ENCODE results near the gene NCOA3. TPM values are rescaled to one million over a fixed set of nuclear protein-coding genes. Genes with fewer than 3 reads are reported as not detected.
A peak's percentile ranks its signal among the peaks of the same experiment; 100 is the strongest.

Gene NCOA3
- total and polyA plus RNA-seq, 12 donors, result 8.0 to 30.2 (median 21.4) TPM

DNA sequence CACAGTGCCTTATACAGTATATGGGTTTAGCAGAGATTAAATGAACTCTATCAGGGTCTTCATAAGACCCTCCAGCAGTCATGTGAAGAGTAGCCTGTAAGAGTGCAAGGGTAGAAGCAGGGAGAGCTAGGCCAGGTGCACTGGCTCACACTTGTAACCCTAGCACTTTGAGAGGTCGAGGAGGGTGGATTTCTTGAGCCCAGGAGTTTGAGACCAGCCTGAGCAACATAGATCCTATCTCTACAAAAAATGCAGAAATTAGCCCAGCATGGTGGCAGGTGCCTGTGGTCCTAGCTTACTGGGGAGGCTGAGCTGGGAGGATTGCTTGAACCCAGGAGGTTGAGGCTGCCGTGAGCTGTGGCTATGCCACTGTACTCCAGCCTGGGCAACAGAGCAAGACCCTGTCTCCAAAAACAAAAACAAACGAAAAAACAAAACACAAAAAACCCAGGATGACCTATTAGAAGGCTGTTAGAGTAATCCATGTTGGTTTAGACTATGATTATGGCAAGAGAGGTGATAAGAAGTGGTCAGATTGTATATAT is 31.9 kb downstream of the NCOA3 start:
- ATAC-seq (no peak), DNase-seq (no peak)
- Histone ChIP-seq H3K4me3 (no peak overlapping the region), H3K4me1 (peaks cover 0 to 40% (median 17%) of the 10 kb centered on the region in 9 donors), H3K27ac (no peak overlapping the region), H3K9me3 (no peaks in the 10 kb centered on the region), H3K27me3 (no peaks in the 10 kb centered on the region), H3K36me3 (peaks cover 0 to 6% (median 0%) of the 10 kb centered on the region in 9 donors)
- 90 to 91% methylated on average over 3 of the region's 3 CpGs for WGBS, 2 donors
- intact Hi-C loops (cut with DNase I), result no loop called here
- TF ChIP-seq, protein P1, sequence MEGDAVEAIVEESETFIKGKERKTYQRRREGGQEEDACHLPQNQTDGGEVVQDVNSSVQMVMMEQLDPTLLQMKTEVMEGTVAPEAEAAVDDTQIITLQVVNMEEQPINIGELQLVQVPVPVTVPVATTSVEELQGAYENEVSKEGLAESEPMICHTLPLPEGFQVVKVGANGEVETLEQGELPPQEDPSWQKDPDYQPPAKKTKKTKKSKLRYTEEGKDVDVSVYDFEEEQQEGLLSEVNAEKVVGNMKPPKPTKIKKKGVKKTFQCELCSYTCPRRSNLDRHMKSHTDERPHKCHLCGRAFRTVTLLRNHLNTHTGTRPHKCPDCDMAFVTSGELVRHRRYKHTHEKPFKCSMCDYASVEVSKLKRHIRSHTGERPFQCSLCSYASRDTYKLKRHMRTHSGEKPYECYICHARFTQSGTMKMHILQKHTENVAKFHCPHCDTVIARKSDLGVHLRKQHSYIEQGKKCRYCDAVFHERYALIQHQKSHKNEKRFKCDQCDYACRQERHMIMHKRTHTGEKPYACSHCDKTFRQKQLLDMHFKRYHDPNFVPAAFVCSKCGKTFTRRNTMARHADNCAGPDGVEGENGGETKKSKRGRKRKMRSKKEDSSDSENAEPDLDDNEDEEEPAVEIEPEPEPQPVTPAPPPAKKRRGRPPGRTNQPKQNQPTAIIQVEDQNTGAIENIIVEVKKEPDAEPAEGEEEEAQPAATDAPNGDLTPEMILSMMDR (IDR thresholded peaks at IDR 0.05), result no peak

DNA sequence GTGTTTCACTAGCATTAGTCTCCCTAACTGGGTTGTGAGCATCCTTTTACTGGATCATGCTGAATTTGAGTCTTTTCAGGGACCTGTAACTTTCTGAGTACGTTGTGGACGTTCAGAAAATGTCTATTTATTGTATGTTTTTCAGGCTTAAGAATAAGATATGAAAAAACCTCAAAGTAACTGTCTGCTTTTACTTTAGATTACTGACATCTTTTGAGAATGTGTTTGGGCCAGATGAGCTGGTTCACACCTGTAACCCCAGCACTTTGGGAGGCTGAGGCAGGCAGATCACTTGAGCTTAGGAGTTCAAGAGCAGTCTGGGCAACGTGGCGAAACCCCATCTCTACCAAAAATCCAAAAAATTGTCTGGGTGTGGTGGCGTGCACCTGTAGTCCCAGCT is 32.7 kb downstream of the NCOA3 start:
- intact Hi-C loops (cut with DNase I), result no loop called here
- H3K4me1 ChIP-seq, result peaks cover 0 to 44% (median 24%) of the 10 kb centered on the region in 9 donors
- no peaks in the 10 kb centered on the region for H3K27me3 ChIP-seq
- TF ChIP-seq, protein P1 (IDR thresholded peaks at IDR 0.05), result no peak
- 81 to 94% methylated on average over 5 of the region's 5 CpGs for WGBS, 2 donors
- no peaks in the 10 kb centered on the region for H3K9me3 ChIP-seq
- H3K4me3 ChIP-seq, result no peak overlapping the region
- H3K36me3 ChIP-seq, result peaks cover 0 to 6% (median 0%) of the 10 kb centered on the region in 9 donors
- ATAC-seq, result no peak
- no peak overlapping the region for H3K27ac ChIP-seq
- no peak for DNase-seq

DNA sequence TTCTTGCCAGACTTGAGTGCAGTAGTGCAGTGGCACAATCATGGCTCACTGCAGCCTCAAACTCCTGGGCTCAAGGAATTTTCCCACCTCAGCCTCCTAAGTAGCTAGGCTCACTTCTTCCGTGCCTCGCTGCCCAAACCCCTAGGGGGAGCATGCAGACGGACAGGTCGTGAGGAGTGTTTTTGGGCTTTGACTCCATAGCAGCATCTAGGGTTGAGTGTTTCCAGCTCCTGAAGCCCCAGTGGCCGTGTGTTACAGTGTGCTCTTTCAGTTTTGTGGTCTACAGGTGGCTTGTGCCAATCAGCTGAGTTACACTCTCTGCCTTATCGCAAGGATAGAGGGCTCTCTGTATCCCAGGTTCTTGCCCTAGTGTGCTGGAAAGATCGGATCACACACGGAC is 33.4 kb downstream of the NCOA3 start:
- peaks cover 0 to 6% (median 0%) of the 10 kb centered on the region in 9 donors for H3K36me3 ChIP-seq
- H3K27ac ChIP-seq, result no peak overlapping the region
- H3K4me3 ChIP-seq, result no peak overlapping the region
- no peaks in the 10 kb centered on the region for H3K9me3 ChIP-seq
- intact Hi-C loops (cut with DNase I), result no loop called here
- no peaks in the 10 kb centered on the region for H3K27me3 ChIP-seq
- H3K4me1 ChIP-seq, result peaks cover 0 to 43% (median 23%) of the 10 kb centered on the region in 9 donors
- TF ChIP-seq, protein P1 (IDR thresholded peaks at IDR 0.05), result no peak
- ATAC-seq (peak in 1 of 8 donors; percentile 37), DNase-seq (no peak)
- 80 to 87% methylated on average over 8 of the region's 8 CpGs for WGBS, 2 donors

DNA sequence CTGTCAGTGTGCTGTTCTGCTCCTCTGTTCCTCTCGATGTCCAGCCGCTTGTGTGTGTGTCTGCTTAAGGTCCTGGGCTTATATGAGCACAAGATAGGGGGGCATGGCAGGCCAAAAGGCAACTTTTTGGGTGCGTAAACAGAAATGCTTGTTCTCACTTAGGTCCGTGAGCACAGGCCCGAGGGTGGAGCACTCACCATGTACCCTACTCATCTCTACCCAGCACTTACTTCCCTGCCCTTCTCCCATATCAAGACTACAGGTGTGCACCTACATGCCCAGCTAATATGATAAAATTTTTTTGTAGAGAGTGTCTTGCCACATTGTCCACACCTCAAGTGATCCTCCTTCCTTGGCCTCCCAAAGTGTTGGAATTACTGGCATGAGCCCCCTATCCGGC is 34.3 kb downstream of the NCOA3 start:
- ATAC-seq, result peak in 1 of 8 donors; percentile 8
- peaks cover 2 to 43% (median 29%) of the 10 kb centered on the region in 9 donors for H3K4me1 ChIP-seq
- H3K36me3 ChIP-seq, result peaks cover 0 to 6% (median 0%) of the 10 kb centered on the region in 9 donors
- 95 to 96% methylated on average over 6 of the region's 6 CpGs for WGBS, 2 donors
- TF ChIP-seq, protein P1 (IDR thresholded peaks at IDR 0.05), result no peak
- no peak overlapping the region for H3K27ac ChIP-seq
- no peaks in the 10 kb centered on the region for H3K9me3 ChIP-seq
- no peak for DNase-seq
- intact Hi-C loops (cut with DNase I), result no loop called here
- H3K4me3 ChIP-seq, result no peak overlapping the region
- H3K27me3 ChIP-seq, result no peaks in the 10 kb centered on the region
